Dendritic cell treated with granulocyte-macrophage colony-stimulating factor and Interleukin-4, amounts not matched to agents 40 ng/mL and 50 ng/mL, for 4 days (primary cell): ENCODE data around the gene PLEKHB2.
"Not testable (repeated sequence)": the region's sequence is repeated elsewhere in the genome, so short reads cannot be mapped to it uniquely, and the experiment has no call there.

ENCODE experiments used
- H3K27ac Mint-ChIP-seq: one replicate; pipeline ENCODE4 v1.8.0; 2022; ENCODE audit warnings: mild to moderate bottlenecking, mixed read lengths
- H3K27me3 Mint-ChIP-seq: one replicate; pipeline ENCODE4 v1.8.0; 2022; ENCODE audit warnings: mild to moderate bottlenecking, mixed read lengths
- H3K36me3 Mint-ChIP-seq: one replicate; pipeline ENCODE4 v1.8.0; 2022; ENCODE audit warnings: low read depth, mixed read lengths
- H3K4me1 Mint-ChIP-seq: one replicate; pipeline ENCODE4 v1.8.0; 2022; ENCODE audit warnings: low read depth, mixed read lengths
- H3K4me3 Mint-ChIP-seq: one replicate; pipeline ENCODE4 v1.8.0; 2022; ENCODE audit warnings: mild to moderate bottlenecking, moderate library complexity, mixed read lengths
- H3K9me3 Mint-ChIP-seq: one replicate; pipeline ENCODE4 v1.8.0; 2022; ENCODE audit warnings: mixed read lengths
- intact Hi-C: fragments of 100-400 bp; cut with micrococcal nuclease; formaldehyde crosslinking; loops from one replicate; pipeline ENCODE4 v1.15.0; 2022

PLEKHB2 gene

GRCh38 chr2:131143803-131144202 lies 38.7 kb downstream of the PLEKHB2 start:
- no peaks in the 10 kb centered on the region for H3K9me3 Mint-ChIP-seq
- intact Hi-C loops = no loop called here
- H3K4me1 Mint-ChIP-seq = peaks cover 26% of the 10 kb centered on the region
- no peak overlapping the region for H3K4me3 Mint-ChIP-seq
- H3K27me3 Mint-ChIP-seq = no peaks in the 10 kb centered on the region
- H3K36me3 Mint-ChIP-seq = peaks cover 100% of the 10 kb centered on the region
- no peak overlapping the region for H3K27ac Mint-ChIP-seq

- no peaks in the 10 kb centered on the region for H3K27me3 Mint-ChIP-seq
- intact Hi-C loops = no loop called here
- H3K36me3 Mint-ChIP-seq = peaks cover 100% of the 10 kb centered on the region
These were observed 39.9 kb downstream of the PLEKHB2 start for GRCh38 chr2:131145040-131145439.

GRCh38 chr2:131146231-131146630 lies 41.1 kb downstream of the PLEKHB2 start:
- Mint-ChIP-seq H3K36me3 (peaks cover 100% of the 10 kb centered on the region), H3K4me3 (no peak overlapping the region), H3K27ac (peak overlapping the region; percentile 34), H3K4me1 (peaks cover 28% of the 10 kb centered on the region), H3K27me3 (no peaks in the 10 kb centered on the region), H3K9me3 (no peaks in the 10 kb centered on the region)
- intact Hi-C loops = no loop called here

More at GRCh38 chr2:131145040-131145439, 39.9 kb downstream of the PLEKHB2 start:
- Mint-ChIP-seq H3K9me3 (no peaks in the 10 kb centered on the region), H3K27ac (peak overlapping the region; percentile 57), H3K4me1 (peaks cover 26% of the 10 kb centered on the region), H3K4me3 (no peak overlapping the region)

- Mint-ChIP-seq H3K27ac (no peak overlapping the region), H3K9me3 (no peaks in the 10 kb centered on the region), H3K36me3 (peaks cover 97% of the 10 kb centered on the region)
These were observed 41.6 kb downstream of the PLEKHB2 start for GRCh38 chr2:131146749-131147148.

GRCh38 chr2:131148426-131148825 lies 43.3 kb downstream of the PLEKHB2 start:
- no peaks in the 10 kb centered on the region for H3K9me3 Mint-ChIP-seq
- H3K4me3 Mint-ChIP-seq = no peak overlapping the region
- H3K27me3 Mint-ChIP-seq = no peaks in the 10 kb centered on the region
- peaks cover 80% of the 10 kb centered on the region for H3K36me3 Mint-ChIP-seq
- H3K27ac Mint-ChIP-seq = no peak overlapping the region
- intact Hi-C loops = no loop called here
- peaks cover 31% of the 10 kb centered on the region for H3K4me1 Mint-ChIP-seq

More at GRCh38 chr2:131146749-131147148, 41.6 kb downstream of the PLEKHB2 start:
- no peaks in the 10 kb centered on the region for H3K27me3 Mint-ChIP-seq
- no peak overlapping the region for H3K4me3 Mint-ChIP-seq
- intact Hi-C loops = no loop called here
- H3K4me1 Mint-ChIP-seq = peaks cover 32% of the 10 kb centered on the region

- H3K27me3 Mint-ChIP-seq, H3K27ac Mint-ChIP-seq, H3K4me3 Mint-ChIP-seq, H3K9me3 Mint-ChIP-seq: not testable (repeated sequence)
- H3K4me1 Mint-ChIP-seq = peaks cover 25% of the 10 kb centered on the region
- intact Hi-C loops = loop anchor here (5.0 to 10.0 kb wide), 2 partner anchors 522 to 995 kb away; no protein-coding TSS in a partner anchor
- H3K36me3 Mint-ChIP-seq = peaks cover 64% of the 10 kb centered on the region
These were observed 45.0 kb downstream of the PLEKHB2 start for GRCh38 chr2:131150109-131150508.

- Mint-ChIP-seq H3K27ac (no peak overlapping the region), H3K9me3 (no peaks in the 10 kb centered on the region)
- intact Hi-C loops = loop anchor here (5.0 to 10.0 kb wide), 2 partner anchors 521 to 993 kb away; no protein-coding TSS in a partner anchor
These were observed 46.3 kb downstream of the PLEKHB2 start for GRCh38 chr2:131151398-131151797.

GRCh38 chr2:131152074-131152473 lies 46.9 kb downstream of the PLEKHB2 start:
- intact Hi-C loops = loop anchor here (5.0 to 10.0 kb wide), 2 partner anchors 520 to 993 kb away; no protein-coding TSS in a partner anchor
- Mint-ChIP-seq H3K36me3 (peaks cover 44% of the 10 kb centered on the region), H3K9me3 (no peaks in the 10 kb centered on the region), H3K4me1 (peaks cover 22% of the 10 kb centered on the region), H3K4me3 (no peak overlapping the region), H3K27ac (no peak overlapping the region), H3K27me3 (no peaks in the 10 kb centered on the region)

More at GRCh38 chr2:131151398-131151797, 46.3 kb downstream of the PLEKHB2 start:
- H3K36me3 Mint-ChIP-seq = peaks cover 51% of the 10 kb centered on the region
- peaks cover 22% of the 10 kb centered on the region for H3K4me1 Mint-ChIP-seq
- no peak overlapping the region for H3K4me3 Mint-ChIP-seq
- no peaks in the 10 kb centered on the region for H3K27me3 Mint-ChIP-seq

GRCh38 chr2:131153529-131153928 lies 48.4 kb downstream of the PLEKHB2 start:
- Mint-ChIP-seq H3K4me1 (peaks cover 22% of the 10 kb centered on the region), H3K27me3 (no peaks in the 10 kb centered on the region), H3K27ac (no peak overlapping the region), H3K9me3 (no peaks in the 10 kb centered on the region), H3K4me3 (no peak overlapping the region), H3K36me3 (peaks cover 29% of the 10 kb centered on the region)
- intact Hi-C loops = loop anchor here (5.0 to 10.0 kb wide), 2 partner anchors 519 to 991 kb away; no protein-coding TSS in a partner anchor

- intact Hi-C loops = loop anchor here (5.0 to 10.0 kb wide), 2 partner anchors 518 to 991 kb away; no protein-coding TSS in a partner anchor
- Mint-ChIP-seq H3K27me3 (peaks cover 2% of the 10 kb centered on the region), H3K9me3 (no peaks in the 10 kb centered on the region), H3K4me1 (peaks cover 22% of the 10 kb centered on the region), H3K36me3 (peaks cover 24% of the 10 kb centered on the region), H3K27ac (no peak overlapping the region), H3K4me3 (no peak overlapping the region)
These were observed 49.0 kb downstream of the PLEKHB2 start for GRCh38 chr2:131154071-131154531.

GRCh38 chr2:131154647-131155046 lies 49.5 kb downstream of the PLEKHB2 start:
- H3K27me3 Mint-ChIP-seq = peaks cover 2% of the 10 kb centered on the region
- peaks cover 22% of the 10 kb centered on the region for H3K4me1 Mint-ChIP-seq
- no peak overlapping the region for H3K4me3 Mint-ChIP-seq
- intact Hi-C loops = loop anchor here (5.0 to 10.0 kb wide), 2 partner anchors 518 to 990 kb away; no protein-coding TSS in a partner anchor
- no peaks in the 10 kb centered on the region for H3K9me3 Mint-ChIP-seq
- H3K36me3 Mint-ChIP-seq = peaks cover 18% of the 10 kb centered on the region
- no peak overlapping the region for H3K27ac Mint-ChIP-seq

- peaks cover 22% of the 10 kb centered on the region for H3K4me1 Mint-ChIP-seq
- no peak overlapping the region for H3K27ac Mint-ChIP-seq
- H3K9me3 Mint-ChIP-seq = no peaks in the 10 kb centered on the region
- peaks cover 2% of the 10 kb centered on the region for H3K27me3 Mint-ChIP-seq
- H3K36me3 Mint-ChIP-seq = peaks cover 11% of the 10 kb centered on the region
- no peak overlapping the region for H3K4me3 Mint-ChIP-seq
- intact Hi-C loops = loop anchor here (10.0 kb wide), 1 partner anchor 989 kb away; no protein-coding TSS in a partner anchor
These were observed 50.2 kb downstream of the PLEKHB2 start for GRCh38 chr2:131155208-131155855.

- Mint-ChIP-seq H3K27me3 (peaks cover 2% of the 10 kb centered on the region), H3K4me3 (no peak overlapping the region), H3K36me3 (no peaks in the 10 kb centered on the region), H3K9me3 (no peaks in the 10 kb centered on the region), H3K27ac (no peak overlapping the region), H3K4me1 (peaks cover 17% of the 10 kb centered on the region)
- intact Hi-C loops = loop anchor here (10.0 kb wide), 1 partner anchor 988 kb away; no protein-coding TSS in a partner anchor
These were observed 51.5 kb downstream of the PLEKHB2 start for GRCh38 chr2:131156452-131157149.

- intact Hi-C loops, H3K36me3 Mint-ChIP-seq: not testable (repeated sequence)
These were observed 60.4 kb downstream of the PLEKHB2 start for GRCh38 chr2:131165562-131165961.

More at GRCh38 chr2:131165562-131165961, 60.4 kb downstream of the PLEKHB2 start:
- H3K4me3 Mint-ChIP-seq, H3K27ac Mint-ChIP-seq, H3K4me1 Mint-ChIP-seq, H3K27me3 Mint-ChIP-seq, H3K9me3 Mint-ChIP-seq: not testable (repeated sequence)
